ENCODE measurements around the gene ZNF814. TPM values are rescaled to one million over a fixed set of nuclear protein-coding genes. Genes with fewer than 3 reads are reported as not detected.
"Not testable (repeated sequence)": the region's sequence is repeated elsewhere in the genome, so short reads cannot be mapped to it uniquely, and the experiment has no call there.

Gene ZNF814
- total RNA-seq, 2 experiments from 2014 or later: 25.0 to 27.9 TPM

- TF ChIP-seq, protein P1, sequence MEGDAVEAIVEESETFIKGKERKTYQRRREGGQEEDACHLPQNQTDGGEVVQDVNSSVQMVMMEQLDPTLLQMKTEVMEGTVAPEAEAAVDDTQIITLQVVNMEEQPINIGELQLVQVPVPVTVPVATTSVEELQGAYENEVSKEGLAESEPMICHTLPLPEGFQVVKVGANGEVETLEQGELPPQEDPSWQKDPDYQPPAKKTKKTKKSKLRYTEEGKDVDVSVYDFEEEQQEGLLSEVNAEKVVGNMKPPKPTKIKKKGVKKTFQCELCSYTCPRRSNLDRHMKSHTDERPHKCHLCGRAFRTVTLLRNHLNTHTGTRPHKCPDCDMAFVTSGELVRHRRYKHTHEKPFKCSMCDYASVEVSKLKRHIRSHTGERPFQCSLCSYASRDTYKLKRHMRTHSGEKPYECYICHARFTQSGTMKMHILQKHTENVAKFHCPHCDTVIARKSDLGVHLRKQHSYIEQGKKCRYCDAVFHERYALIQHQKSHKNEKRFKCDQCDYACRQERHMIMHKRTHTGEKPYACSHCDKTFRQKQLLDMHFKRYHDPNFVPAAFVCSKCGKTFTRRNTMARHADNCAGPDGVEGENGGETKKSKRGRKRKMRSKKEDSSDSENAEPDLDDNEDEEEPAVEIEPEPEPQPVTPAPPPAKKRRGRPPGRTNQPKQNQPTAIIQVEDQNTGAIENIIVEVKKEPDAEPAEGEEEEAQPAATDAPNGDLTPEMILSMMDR (IDR thresholded peaks at IDR 0.05): no peak
- no peak overlapping the region for H3K27ac Mint-ChIP-seq
- peaks cover 27% of the 10 kb centered on the region for H3K4me1 Mint-ChIP-seq (ENCODE audit: low read depth)
- peak overlapping the region; percentile 84 for H3K4me3 Mint-ChIP-seq
- peaks cover 67% of the 10 kb centered on the region for H3K36me3 Mint-ChIP-seq (ENCODE audit: low read depth)
- peaks cover 31% of the 10 kb centered on the region for H3K9me3 Mint-ChIP-seq
- intact Hi-C loops (cut with micrococcal nuclease): no loop called here
- DNase-seq (no peak), ATAC-seq (no peak)
- H3K27me3 Mint-ChIP-seq: no peaks in the 10 kb centered on the region
- ChIA-PET CTCF (no interaction called here), POLR2A (interaction anchor here (1.3 to 1.4 kb wide), 2 partner anchors 12 to 27 kb away, joined by 3 to 6 read pairs; no protein-coding TSS in a partner anchor)
Measured at GRCh38 chr19:57914531-57914930, 25.7 kb upstream of the ZNF814 start.

GRCh38 chr19:57907394-57907793, 18.6 kb upstream of the ZNF814 start:
- intact Hi-C loops (cut with micrococcal nuclease): no loop called here
- H3K4me3 Mint-ChIP-seq: no peak overlapping the region
- peaks cover 17% of the 10 kb centered on the region for H3K4me1 Mint-ChIP-seq (ENCODE audit: low read depth)
- H3K27ac Mint-ChIP-seq: no peak overlapping the region
- CTCF ChIA-PET: no interaction called here
- DNase-seq: no peak
- H3K36me3 Mint-ChIP-seq (ENCODE audit: low read depth): peaks cover 66% of the 10 kb centered on the region
- POLR2A ChIA-PET: no interaction called here
- H3K9me3 Mint-ChIP-seq: peaks cover 33% of the 10 kb centered on the region
- H3K27me3 Mint-ChIP-seq: no peaks in the 10 kb centered on the region
- TF ChIP-seq, protein P1 (IDR thresholded peaks at IDR 0.05): no peak
- no peak for ATAC-seq

DNA sequence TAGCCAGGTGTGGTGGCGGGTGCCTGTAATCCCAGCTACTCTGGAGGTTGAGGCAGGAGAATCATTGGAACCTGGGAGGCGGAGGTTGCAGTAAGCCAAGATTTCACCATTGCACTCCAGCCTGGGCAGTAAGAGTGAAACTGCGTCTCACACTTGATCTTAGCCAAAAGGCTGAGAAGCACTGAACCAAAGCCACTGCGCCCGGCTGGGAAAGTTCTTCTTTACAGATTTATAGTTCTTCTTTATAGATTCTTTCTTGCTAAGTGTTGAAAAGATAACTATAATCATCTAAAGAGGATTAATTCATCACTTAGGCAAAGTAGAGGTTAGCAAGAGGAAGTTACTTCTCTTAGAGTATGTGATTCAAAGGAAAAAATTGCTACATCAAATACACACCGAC, 16.4 kb upstream of the ZNF814 start:
- ATAC-seq (no peak), DNase-seq (no peak)
- Mint-ChIP-seq H3K9me3 (peaks cover 23% of the 10 kb centered on the region), H3K27ac (no peak overlapping the region), H3K36me3 (ENCODE audit: low read depth) (peaks cover 49% of the 10 kb centered on the region), H3K4me1 (ENCODE audit: low read depth) (peaks cover 12% of the 10 kb centered on the region), H3K27me3 (no peaks in the 10 kb centered on the region), H3K4me3 (no peak overlapping the region)
- intact Hi-C loops (cut with micrococcal nuclease): no loop called here
- TF ChIP-seq, protein P1 (IDR thresholded peaks at IDR 0.05): no peak
- ChIA-PET POLR2A (no interaction called here), CTCF (no interaction called here)

GRCh38 chr19:57903618-57904184, 14.9 kb upstream of the ZNF814 start:
- TF ChIP-seq, protein P1 (IDR thresholded peaks at IDR 0.05): no peak
- H3K4me3 Mint-ChIP-seq: no peak overlapping the region
- peaks cover 18% of the 10 kb centered on the region for H3K9me3 Mint-ChIP-seq
- H3K4me1 Mint-ChIP-seq (ENCODE audit: low read depth): peaks cover 12% of the 10 kb centered on the region
- CTCF ChIA-PET: interaction anchor here (0.9 to 2.1 kb wide), 3 partner anchors 12 to 22 kb away, joined by 3 to 4 read pairs (median 4); partner anchors contain the start of gene ZNF417
- intact Hi-C loops (cut with micrococcal nuclease): no loop called here
- peaks cover 39% of the 10 kb centered on the region for H3K36me3 Mint-ChIP-seq (ENCODE audit: low read depth)
- DNase-seq (no peak), ATAC-seq (no peak)
- no peaks in the 10 kb centered on the region for H3K27me3 Mint-ChIP-seq
- no peak overlapping the region for H3K27ac Mint-ChIP-seq
- POLR2A ChIA-PET: no interaction called here

- TF ChIP-seq, protein P1 (IDR thresholded peaks at IDR 0.05): no peak
- DNase-seq: no peak
- no peak for ATAC-seq
- Mint-ChIP-seq H3K27ac (no peak overlapping the region), H3K9me3 (peaks cover 3% of the 10 kb centered on the region), H3K36me3 (ENCODE audit: low read depth) (peaks cover 17% of the 10 kb centered on the region), H3K27me3 (no peaks in the 10 kb centered on the region), H3K4me1 (ENCODE audit: low read depth) (peaks cover 10% of the 10 kb centered on the region), H3K4me3 (no peak overlapping the region)
- ChIA-PET CTCF (no interaction called here), POLR2A (no interaction called here)
- intact Hi-C loops (cut with micrococcal nuclease): no loop called here
Measured at GRCh38 chr19:57900311-57900710, 11.5 kb upstream of the ZNF814 start.

DNA sequence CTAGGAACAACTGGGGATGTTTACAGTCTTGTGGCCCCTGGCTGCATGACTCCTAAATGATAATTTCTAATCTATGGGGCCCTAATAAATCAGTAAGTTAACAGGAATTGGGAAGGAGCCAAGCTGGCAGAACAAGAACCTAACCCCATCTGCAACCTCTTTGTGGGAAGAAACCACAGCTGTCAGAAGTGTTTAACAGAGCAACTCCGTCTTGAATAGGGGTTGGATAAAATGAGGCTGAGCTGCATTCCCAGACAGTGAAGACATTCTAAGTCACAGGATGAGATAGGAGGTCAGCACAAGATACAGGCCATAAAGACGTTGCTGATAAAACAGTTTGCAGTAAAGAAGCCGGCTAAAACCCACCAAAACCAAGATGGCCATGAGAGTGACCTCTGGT, 1.9 kb upstream of the ZNF814 start:
- ATAC-seq; DNase-seq; H3K27ac Mint-ChIP-seq; CTCF ChIA-PET; intact Hi-C loops (cut with micrococcal nuclease); POLR2A ChIA-PET; H3K4me3 Mint-ChIP-seq; H3K27me3 Mint-ChIP-seq: not testable (repeated sequence)
- peaks cover 12% of the 10 kb centered on the region for H3K9me3 Mint-ChIP-seq
- H3K4me1 Mint-ChIP-seq (ENCODE audit: low read depth): peaks cover 17% of the 10 kb centered on the region
- peaks cover 28% of the 10 kb centered on the region for H3K36me3 Mint-ChIP-seq (ENCODE audit: low read depth)

All from activated CD8-positive, alpha-beta T cell treated with anti-CD3 and anti-CD28 coated beads for 36 hours (primary cell).